Parathyroid adenoma (tissue), 2 donors: ENCODE measurements around the gene ITPKB.

Experiments used
- H2AFZ ChIP-seq: fragments of 300-600 bp; sonication (generic); one replicate; pipeline ENCODE4 v1.7.0; 2017; ENCODE audit warnings: antibody characterized with exemption, mild to moderate bottlenecking
- H3K27ac ChIP-seq: fragments of 300-600 bp; sonication (generic); one replicate; pipeline ENCODE4 v1.7.0; 2017
- H3K27me3 ChIP-seq: fragments of 300-600 bp; sonication (generic); one replicate; pipeline ENCODE4 v1.7.0; 2017; ENCODE audit warnings: low read length; ENCODE audit not compliant: control insufficient read depth, insufficient read depth
- H3K36me3 ChIP-seq: fragments of 300-600 bp; sonication (generic); one replicate; pipeline ENCODE4 v1.7.0; 2017; ENCODE audit warnings: low read length; ENCODE audit not compliant: control insufficient read depth, insufficient read depth
- H3K4me1 ChIP-seq: fragments of 300-600 bp; sonication (generic); one replicate; pipeline ENCODE4 v1.7.0; 2017; ENCODE audit warnings: control low read depth
- H3K4me2 ChIP-seq: fragments of 300-600 bp; sonication (generic); one replicate; pipeline ENCODE4 v1.7.0; 2017; ENCODE audit warnings: low read length
- H3K4me3 ChIP-seq: fragments of 300-600 bp; sonication (generic); one replicate; pipeline ENCODE4 v1.7.0; 2017; ENCODE audit warnings: low read depth, low read length
- H3K79me2 ChIP-seq: fragments of 300-600 bp; sonication (generic); one replicate; pipeline ENCODE4 v1.7.0; 2017; ENCODE audit warnings: control low read depth
- H3K9ac ChIP-seq: fragments of 300-600 bp; sonication (generic); one replicate; pipeline ENCODE4 v1.7.0; 2017; ENCODE audit warnings: mild to moderate bottlenecking
- H3K9me3 ChIP-seq: fragments of 300-600 bp; sonication (generic); one replicate; pipeline ENCODE4 v1.7.0; 2017; ENCODE audit warnings: low read length; ENCODE audit not compliant: control insufficient read depth
- TF ChIP-seq, protein P1 (sequence below): fragments of 300-600 bp; sonication (generic); IDR thresholded peaks from one replicate; pipeline ENCODE4 v1.7.0; 2017; ENCODE audit warnings: antibody characterized with exemption, mild to moderate bottlenecking
- donor health status: primary hyperparathyroidism.

Gene ITPKB

DNA sequence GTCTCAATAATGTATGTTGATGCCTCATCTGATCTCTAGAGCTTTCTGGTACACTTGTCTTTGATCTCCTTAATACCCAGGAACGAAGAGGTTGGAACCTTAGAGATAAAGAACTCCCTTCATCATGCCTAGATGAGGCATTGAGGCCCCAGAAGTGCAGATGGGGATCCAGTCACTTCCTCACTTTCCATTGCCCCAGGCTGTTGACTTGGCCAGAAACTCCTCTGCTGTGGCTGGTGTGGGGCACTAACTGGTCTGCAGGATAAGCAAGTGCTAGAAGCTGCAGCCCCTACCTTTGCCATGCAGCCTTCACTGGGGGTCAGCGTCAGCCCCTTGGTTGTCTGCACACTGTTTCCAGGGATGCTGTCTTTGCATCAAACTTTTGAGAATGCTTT lies 140.6 kb downstream of the ITPKB start:
- Histone ChIP-seq H3K79me2 (no peaks in the 10 kb centered on the region), H3K9ac (no peak overlapping the region)

DNA sequence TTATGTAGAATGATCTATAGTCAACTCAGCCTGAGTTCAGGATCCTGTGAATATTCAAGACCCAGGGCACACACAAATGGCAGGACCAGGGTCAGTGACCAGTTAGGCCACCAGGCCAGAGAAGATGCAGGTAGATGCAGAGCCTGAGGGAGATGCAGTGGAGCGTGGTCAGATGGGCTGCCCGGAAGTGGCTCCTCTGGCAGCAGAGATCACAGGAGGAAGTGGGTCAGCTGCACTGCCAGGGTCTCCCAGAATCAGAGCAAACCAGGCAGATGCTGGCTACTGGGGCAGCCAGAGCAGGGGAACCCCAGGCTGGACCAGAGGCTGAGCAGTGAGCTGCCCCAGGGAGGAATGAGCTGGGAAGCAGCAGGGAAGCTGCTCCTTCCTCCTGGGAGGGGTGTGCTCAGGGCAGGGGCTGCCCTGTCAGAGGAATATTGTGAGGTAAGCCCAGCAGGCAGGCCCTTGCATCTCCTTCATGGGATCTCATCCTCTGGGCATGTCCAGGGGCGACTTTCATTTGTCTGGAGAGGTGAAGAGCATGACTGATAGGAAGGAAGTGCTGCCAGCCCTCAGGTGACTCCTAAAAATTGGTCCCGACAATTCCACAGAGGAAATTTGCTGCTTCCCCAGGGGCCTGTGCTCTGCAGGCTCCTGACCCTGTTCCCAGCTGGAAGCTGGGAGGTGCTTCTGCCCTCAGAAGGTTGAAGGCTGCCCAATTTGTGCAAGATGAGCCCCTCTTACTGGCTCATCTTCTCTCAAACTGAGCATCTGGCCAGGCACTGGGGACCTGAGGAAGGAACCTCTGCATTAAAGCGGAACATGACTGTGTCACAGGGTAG lies 141.2 kb downstream of the ITPKB start:
- Histone ChIP-seq H3K4me2 (no peak overlapping the region), H3K79me2 (no peaks in the 10 kb centered on the region), H3K27ac (no peak overlapping the region), H3K4me1 (no peaks in the 10 kb centered on the region), H3K9me3 (no peaks in the 10 kb centered on the region), H2AFZ (no peak overlapping the region), H3K9ac (no peak overlapping the region), H3K4me3 (no peak overlapping the region), H3K27me3 (no peaks in the 10 kb centered on the region), H3K36me3 (no peaks in the 10 kb centered on the region)
- TF ChIP-seq, protein P1, sequence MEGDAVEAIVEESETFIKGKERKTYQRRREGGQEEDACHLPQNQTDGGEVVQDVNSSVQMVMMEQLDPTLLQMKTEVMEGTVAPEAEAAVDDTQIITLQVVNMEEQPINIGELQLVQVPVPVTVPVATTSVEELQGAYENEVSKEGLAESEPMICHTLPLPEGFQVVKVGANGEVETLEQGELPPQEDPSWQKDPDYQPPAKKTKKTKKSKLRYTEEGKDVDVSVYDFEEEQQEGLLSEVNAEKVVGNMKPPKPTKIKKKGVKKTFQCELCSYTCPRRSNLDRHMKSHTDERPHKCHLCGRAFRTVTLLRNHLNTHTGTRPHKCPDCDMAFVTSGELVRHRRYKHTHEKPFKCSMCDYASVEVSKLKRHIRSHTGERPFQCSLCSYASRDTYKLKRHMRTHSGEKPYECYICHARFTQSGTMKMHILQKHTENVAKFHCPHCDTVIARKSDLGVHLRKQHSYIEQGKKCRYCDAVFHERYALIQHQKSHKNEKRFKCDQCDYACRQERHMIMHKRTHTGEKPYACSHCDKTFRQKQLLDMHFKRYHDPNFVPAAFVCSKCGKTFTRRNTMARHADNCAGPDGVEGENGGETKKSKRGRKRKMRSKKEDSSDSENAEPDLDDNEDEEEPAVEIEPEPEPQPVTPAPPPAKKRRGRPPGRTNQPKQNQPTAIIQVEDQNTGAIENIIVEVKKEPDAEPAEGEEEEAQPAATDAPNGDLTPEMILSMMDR, result no peak

More for the DNA sequence above, 140.6 kb downstream of the ITPKB start:
- TF ChIP-seq, protein P1, result no peak
- Histone ChIP-seq H3K9me3 (no peaks in the 10 kb centered on the region), H3K27me3 (no peaks in the 10 kb centered on the region), H3K27ac (no peak overlapping the region), H3K36me3 (no peaks in the 10 kb centered on the region), H3K4me1 (no peaks in the 10 kb centered on the region), H3K4me2 (no peak overlapping the region), H2AFZ (no peak overlapping the region), H3K4me3 (no peak overlapping the region)

DNA sequence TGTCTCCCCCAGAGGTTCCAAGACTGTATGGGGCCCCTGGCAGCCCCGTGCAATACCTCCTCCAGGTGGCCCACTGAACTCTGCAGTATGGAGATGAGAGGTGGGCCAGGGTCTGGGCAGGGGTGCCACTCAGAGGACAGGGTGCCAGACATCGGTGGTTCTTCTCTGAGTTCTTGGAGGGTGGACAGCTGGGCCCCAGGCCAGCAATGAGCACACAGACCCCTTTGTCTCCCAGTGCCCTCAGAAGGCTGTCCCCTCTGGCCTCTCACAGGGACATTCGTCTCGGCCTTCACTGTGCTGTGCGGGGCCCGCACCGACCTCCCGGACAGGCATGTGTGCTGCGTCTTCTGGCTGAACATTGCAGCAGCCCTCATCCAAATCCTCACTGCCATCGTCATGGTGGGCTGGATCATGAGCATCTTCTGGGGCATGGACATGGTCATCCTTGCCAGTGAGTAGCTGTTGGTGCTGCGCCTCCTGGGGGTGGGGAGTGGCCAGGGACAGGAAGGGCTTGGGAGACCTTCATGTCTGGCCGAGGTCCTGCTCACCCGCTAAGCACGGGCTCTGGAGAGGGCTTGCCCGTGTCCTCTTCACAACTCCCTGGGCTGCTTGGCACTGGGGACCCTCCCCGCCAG lies 142.4 kb downstream of the ITPKB start:
- Histone ChIP-seq H3K27ac (no peak overlapping the region), H3K4me1 (no peaks in the 10 kb centered on the region), H3K27me3 (no peaks in the 10 kb centered on the region), H3K9me3 (no peaks in the 10 kb centered on the region), H2AFZ (no peak overlapping the region), H3K79me2 (no peaks in the 10 kb centered on the region), H3K36me3 (no peaks in the 10 kb centered on the region), H3K4me3 (no peak overlapping the region), H3K4me2 (no peak overlapping the region), H3K9ac (no peak overlapping the region)
- TF ChIP-seq, protein P1, result no peak

DNA sequence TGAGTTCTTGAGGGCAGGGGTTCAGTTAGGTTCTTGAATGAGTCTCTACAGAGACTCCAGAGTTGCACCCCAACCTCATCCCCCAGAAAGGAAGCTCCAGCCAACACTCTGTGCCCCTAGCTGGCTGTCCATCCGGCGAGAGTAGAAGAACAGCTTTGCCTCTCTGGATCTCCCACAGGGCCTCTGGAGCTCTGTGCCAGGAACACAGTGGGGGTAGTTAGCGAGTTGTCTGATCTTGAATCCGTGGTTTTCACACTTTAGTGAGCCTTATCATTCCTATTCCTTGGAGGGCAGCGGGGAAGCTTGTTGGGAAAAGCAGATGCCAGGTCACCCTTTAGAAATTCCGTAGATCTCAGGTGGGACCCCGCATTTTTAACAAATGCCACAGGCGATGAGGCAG lies 145.5 kb downstream of the ITPKB start:
- TF ChIP-seq, protein P1, result no peak
- H3K9ac ChIP-seq, result no peak overlapping the region
- no peaks in the 10 kb centered on the region for H3K79me2 ChIP-seq
- no peak overlapping the region for H2AFZ ChIP-seq
- no peak overlapping the region for H3K4me2 ChIP-seq
- no peaks in the 10 kb centered on the region for H3K4me1 ChIP-seq
- no peaks in the 10 kb centered on the region for H3K9me3 ChIP-seq
- no peak overlapping the region for H3K4me3 ChIP-seq
- H3K36me3 ChIP-seq, result no peaks in the 10 kb centered on the region
- no peaks in the 10 kb centered on the region for H3K27me3 ChIP-seq
- H3K27ac ChIP-seq, result no peak overlapping the region
